ENCODE results near the gene FBXW5.

GRCh38 chr9:136991993-136992818 lies 47.7 kb upstream of the FBXW5 start, which contains the start of gene PAXX:
- TF ChIP-seq CTCF (conservative IDR thresholded peaks at IDR 0.05; ENCODE audit: low read length) (no peak), EZH2phosphoT487 (IDR thresholded peaks at IDR 0.05; ENCODE audit: borderline replicate concordance, low read depth, low read length) (no peak)
